Activated CD4-positive, alpha-beta T cell treated with anti-CD3 and anti-CD28 coated beads, Interleukin-2, amount 50 U/mL, for 24 hours (primary cell): ENCODE measurements around the gene ZNF544.

ENCODE experiments used
- DNase-seq, 2 donors: peaks; one replicate each; pipeline ENCODE4 v3.0.0-alpha.2; 2020; ENCODE audit warnings: low read depth in 1 of 2, low spot score in 1 of 2

Gene ZNF544

DNA sequence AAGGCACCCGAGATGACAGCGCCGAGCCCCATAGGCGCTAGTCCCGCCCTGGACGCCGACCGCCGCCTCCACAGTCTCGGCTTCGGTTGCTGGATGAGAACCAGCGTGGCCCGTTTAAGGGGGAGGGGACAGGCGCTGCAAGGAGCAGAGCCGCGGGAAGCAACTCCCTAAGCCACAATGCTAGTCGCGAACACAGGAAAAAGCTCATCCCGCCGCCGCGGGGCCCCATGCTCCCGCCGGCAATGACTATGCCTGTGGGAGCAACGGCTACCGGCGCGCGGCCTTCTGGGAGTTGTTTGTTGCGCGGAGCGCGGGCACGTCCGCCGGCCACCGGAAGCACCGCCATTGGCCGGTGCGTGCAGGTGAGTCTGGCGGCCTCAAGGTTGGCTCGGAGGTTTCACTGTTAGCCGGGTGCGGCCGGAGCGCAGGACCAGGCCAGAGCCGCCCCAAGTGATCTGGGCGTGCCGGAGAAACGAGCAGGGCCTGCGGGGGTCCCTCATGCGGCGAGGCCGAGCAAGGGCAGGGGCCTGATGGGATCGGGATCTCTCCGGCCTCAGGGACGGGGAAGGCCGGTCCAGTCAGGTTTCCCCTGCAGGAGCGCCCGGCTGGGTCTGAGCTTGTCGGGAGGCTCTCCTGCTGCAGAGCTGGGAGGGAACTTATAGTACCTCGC lies at the start of gene ZNF544:
ZNF544 (plus strand) TSS at position 330 of the 670 bp plus-strand sequence. CDS start 15,110 bp downstream, outside the sequence.
- DNase-seq = peak; percentile 44 to 61

DNA sequence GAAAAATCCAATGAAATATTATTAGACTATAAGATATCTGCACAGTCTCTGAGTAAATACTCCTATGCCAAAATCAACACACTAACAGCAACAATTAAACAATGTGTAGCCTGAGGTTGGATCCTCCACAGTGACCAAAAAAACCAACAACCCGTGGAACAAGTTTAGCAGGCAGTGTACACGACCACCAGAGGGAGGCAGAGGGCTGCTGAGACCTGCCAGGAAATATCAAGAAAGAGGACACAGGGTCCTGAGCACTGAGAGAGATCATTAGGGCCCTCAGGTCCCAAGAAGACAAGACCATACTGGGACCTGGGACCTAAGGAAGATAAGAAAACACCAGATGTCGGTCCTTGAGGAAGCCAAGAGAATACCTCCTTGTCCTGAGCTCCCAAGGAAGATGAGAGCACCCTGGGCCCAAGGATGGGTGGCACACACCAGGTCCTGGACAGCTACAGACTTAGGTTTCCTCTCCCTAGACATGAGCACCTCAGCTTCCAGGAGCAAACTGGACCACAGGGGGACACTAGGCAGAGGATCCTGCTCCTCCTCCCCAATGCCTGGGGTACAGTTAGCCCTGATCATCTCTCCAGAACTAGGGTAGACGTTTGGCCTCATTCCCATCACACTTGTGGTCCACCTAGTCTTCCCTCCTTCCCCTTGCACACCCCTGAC lies 46.7 kb upstream of the ZNF544 start:
- DNase-seq = peak; percentile 30 to 35

DNA sequence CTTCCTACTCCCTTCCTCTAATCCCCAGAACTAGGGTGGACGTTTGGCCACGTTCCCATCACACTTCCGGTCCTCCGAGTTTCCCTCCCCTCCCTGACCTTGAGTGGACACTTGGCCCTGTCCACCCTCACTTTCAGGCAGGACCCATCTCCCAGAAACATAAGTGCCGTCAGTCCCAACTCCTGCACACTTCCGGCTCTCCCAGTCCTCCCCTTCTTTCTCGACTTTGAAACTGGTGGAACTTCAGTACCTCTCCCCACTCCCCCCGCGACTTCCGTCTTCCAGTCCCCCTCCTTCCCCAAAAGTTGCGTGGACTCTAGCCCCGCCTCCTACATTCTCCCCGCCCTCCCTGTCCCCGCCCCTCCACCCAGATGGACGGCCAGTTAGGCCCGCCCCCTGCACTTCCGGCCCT lies 46.1 kb upstream of the ZNF544 start:
- DNase-seq = peak in 1 of 2 donors; percentile 80

DNA sequence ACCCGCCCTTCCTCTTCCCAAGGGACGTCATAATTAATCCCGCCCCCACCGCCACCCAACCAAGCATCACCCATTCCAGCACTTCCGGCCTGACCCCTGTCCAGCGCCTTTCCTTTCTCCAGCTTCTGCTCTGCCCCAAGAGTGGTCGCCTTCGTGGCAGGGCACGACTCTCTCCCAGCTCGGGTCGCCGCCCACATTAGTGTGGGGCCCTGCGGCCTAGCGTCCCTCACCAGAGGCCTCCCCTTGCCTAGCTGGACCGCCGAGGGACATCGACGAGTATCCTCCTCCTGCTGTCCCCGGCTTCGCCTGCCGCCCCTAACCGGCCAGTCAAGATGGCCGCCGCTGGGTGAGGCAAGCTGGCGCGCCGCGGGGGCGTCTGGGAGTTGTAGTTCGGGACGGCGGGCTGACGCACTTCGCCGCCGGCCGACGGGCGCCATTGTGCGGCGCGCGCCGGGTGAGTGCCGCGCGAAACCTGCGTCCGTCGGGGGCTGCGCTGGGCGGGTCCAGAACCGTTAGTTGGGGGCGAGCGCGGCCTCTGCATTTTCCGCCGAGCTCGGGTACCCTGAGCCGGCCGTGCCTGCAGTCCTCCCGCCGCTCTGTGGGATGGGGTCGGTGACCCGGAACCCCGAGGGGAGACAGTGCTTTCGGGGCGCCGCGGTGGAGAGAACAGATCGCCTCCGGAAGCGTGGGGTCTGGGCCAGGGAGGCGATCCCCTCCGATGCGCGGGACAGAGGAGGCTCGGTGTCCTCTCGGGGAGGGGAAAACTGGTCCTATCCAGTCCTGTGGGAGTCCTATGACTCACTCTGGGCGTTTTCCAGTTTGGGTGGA lies 45.5 kb upstream of the ZNF544 start, which contains the start of gene ZNF274:
ZNF274 (plus strand) TSS at position 73 of the 828 bp plus-strand sequence. CDS start 905 bp downstream, outside the sequence.
- DNase-seq = peak; percentile 86 to 87

DNA sequence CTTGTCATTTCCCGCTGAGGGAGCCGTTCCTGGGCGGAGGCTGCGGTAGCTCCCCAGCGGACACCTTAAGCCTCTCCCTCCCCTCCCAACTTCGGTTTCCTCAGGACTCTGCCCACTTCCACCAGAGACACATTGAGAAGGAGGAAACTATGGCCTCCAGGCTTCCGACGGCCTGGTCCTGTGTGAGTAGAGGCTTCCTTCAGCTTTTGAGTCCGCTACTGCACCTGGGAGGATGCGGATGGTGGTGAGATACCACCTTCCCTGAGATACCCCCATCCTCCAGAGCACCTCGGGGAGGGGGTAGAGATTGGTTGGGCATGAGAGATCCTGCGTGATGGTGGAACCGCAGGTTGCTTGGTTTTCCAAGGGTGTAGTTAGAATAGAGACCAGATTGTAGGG lies 44.9 kb upstream of the ZNF544 start:
- no peak for DNase-seq

DNA sequence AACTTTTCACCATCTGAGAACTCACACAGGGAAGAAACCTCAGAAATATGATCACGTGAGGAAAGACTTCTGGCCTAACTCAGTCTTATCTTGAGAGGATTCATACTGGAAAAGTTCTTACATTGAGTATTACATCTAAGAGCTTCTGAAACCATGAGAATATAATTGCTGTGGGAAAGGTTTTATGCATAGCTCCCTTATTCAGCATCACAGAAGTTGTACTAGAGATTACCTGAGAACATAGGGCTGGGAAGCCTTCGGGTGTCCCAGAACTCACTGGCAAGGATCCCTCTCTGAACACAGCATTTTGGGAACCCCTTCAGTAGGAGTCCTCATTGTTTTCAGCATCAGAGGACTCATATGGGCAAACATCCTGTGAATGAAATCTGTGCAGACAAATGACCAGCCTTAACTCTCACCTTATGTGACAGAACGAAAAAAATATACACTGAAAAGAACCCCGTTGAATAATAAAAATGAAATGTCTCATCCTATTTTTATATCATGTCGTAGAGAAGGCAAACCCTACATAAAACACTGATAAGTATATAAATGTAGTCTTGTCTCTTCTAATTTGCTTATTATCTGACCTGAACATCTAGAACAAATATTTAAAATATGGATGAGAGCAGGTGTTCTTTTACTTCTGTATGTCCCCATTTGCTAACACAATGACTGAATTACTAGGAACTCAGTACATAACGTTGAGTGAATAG lies 31.7 kb upstream of the ZNF544 start:
- no peak for DNase-seq

DNA sequence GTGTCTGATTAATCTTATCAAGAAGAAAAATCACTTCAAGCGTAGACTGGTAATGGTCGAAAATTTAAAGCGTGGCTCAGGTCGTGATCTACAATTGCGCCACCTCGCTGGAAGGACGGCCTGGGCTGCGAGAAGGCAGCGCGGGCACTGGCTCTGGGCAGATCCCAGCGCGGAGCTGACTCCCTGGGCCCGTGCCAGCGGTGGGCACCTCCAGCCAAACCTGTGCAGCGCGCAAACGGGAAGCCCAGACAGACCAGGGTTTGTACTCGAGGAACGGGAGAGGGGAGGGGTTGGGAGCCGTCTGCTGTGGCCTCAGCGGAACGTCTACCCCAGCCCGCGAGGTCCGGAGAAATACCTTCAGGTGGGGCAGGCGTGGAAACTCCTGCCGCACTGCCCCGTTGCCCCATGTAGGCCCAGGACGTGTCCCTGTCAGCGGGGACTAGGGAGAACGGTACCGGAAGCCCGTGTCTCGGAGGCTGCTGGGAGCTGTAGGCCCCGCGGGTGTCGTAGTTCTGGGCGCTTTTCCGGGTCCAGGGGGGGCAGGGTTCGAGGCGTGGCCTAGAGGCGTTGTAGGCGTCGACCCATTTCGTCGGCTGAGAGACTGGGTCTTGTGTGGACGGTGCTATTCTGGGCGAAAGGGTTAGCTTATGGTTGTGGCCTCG lies 24.8 kb upstream of the ZNF544 start:
- no peak for DNase-seq

DNA sequence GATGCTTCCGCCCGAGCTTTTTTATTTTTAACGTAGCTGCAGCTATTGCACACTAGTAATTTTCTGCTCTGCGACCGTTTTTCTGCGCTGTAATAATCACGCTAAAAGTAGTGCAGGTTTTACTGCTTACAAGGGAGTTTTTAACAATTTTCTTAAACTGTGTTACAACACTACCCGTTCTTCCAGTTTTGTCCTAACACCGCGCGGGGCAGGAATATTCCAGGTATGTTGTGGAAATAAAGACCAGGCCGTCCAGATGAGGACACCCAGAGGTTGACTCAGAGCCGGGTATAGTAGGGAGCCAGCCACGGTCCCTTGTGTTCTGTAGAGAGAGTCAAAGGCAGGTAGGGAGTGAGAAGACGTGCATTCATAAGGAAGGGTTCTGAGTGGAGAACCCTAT lies 24.1 kb upstream of the ZNF544 start:
- DNase-seq = no peak

DNA sequence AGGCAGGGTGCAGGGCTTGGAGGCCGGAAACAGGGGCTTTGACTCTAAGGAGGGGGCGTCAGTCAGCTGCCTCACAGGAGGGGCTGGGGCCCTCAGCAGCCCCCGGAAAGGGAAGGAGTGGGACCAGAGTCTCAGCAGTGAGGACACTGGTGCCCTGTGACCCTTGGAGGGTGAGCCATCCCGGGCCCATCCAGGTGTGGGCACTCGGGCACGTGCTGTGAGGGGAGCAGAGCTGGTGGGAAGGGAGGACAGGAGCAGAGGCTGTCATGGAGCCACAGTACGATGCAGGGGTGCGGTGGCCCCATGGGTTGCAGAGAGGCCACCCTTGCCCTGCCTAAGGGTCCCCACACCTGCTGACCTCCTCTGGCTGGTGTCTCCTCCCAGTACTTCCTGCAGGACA lies 19.1 kb upstream of the ZNF544 start:
- no peak for DNase-seq

DNA sequence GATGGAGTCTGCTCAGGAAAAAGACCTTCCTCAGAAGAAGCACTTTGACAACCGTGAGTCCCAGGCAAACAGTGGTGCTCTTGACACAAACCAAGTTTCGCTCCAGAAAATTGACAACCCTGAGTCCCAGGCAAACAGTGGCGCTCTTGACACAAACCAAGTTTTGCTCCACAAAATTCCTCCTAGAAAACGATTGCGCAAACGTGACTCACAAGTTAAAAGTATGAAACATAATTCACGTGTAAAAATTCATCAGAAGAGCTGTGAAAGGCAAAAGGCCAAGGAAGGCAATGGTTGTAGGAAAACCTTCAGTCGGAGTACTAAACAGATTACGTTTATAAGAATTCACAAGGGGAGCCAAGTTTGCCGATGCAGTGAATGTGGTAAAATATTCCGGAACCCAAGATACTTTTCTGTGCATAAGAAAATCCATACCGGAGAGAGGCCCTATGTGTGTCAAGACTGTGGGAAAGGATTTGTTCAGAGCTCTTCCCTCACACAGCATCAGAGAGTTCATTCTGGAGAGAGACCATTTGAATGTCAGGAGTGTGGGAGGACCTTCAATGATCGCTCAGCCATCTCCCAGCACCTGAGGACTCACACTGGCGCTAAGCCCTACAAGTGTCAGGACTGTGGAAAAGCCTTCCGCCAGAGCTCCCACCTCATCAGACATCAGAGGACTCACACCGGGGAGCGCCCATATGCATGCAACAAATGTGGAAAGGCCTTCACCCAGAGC lies 16.2 kb upstream of the ZNF544 start:
- DNase-seq = no peak

DNA sequence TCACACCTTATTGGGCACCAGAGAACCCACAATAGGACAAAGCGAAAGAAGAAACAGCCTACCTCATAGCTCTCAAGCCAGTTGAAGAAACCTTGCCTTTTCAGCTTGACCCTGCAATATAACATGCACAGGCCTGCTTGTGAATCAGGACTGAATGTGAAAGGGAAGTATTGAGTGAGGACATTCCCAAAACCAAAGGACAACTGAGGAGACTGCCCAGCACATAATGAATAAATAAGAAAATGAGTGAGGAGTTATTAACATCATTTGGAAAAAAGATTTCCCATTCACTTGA lies 15.7 kb upstream of the ZNF544 start:
- no peak for DNase-seq

DNA sequence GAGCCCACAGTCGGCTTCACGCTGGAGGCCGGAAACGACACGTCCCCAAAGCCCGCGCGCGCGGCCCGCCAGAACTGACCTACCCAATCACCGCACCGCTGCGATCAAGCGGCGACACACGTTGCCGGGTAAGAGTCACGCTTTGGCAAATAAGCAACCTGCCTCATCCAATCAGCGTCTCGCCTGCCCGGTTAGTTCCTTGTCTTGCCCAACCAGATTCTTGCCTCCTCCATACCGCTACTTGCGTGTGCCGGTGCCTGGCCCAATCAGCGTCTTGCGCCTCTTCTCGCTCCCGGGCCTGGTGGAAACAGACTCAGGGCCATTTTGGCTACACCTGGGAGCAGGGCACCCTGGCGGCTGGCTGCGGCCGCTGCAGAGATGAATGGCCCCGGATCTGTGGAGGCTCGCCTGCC lies 11.6 kb upstream of the ZNF544 start:
- DNase-seq = no peak

DNA sequence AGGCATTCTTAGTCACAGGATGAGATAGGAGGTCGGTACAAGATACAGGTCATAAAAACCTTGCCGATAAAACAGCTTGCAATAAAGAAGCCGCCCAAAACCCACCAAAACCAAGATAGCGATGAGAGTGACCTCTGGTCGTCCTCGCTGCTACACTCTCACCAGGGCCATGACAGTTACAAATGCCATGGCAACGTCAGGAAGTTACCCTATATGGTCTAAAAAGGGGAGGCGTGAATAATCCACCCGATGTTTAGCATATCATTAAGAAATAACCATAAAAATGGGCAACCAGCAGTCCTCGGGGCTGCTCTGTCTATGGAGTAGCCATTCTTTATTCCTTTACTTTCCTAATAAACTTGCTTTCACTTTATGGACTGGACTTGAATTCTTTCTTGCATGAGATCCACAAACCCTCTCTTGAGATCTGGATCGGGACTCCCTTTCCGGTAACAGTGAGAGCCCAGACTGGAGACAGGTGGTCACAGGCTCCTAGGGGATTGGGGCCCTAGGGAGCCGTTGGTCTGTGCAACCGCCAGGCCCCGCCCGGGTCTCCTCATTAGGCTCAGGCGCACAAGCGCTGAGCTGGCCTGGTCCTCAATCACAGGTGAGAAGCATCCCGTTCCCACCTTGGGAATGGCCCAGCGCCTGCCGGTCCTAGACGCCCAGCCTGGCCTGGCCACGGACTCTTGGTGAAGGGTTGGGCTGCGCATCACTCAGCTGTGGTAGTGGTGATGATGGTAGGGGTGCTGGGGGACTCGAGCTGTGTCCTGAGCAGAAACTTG lies 10.9 kb upstream of the ZNF544 start:
- DNase-seq = no peak

DNA sequence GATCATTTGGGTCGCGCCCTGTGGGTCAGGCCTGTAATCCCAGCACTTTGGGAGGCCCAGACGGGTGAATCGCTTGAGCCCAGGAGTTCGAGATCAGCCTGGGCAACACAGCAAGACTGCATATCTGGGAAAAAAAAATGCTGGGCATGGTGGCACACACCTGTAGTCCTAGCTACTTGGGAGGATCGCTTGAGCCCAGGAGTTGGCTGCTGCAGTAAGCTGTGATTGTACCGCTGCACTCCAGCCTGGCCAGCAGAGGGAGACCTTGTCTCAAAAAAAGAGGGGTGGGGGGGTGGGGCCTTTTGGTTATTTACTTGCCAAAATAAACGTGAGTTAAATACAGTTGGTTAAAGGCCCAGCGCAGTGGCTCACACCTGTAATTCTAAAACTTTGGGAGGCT lies 9.8 kb upstream of the ZNF544 start:
- DNase-seq = no peak

DNA sequence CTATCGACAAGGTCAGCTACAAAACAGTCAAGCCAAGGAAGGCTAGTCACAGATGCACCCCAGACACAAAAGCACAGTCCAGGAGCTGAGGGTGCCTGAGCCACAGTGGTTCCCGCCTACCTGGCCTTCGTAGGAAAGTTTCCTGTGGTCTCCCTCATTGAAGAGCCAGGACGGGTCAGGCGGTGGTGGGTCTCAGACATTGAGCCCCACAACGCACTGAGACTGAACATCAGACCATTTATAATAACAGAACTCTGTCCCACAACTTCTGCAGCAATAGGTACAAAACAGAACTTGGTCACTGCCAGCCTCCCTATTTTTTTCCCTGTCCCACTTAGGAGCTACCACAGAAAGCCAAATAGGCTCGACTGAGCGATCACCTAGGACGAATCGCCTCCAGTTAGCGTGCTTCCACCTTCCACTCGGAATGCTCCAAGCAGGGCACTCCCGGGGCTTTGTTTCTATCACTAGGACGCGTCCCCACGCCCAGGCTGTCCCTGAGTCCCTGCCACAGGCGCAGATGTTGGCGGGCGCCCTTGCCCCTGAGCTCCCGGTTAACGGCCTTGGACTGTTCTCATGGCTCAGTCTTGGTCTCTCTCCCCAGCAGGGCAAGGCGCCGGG lies 640 bp upstream of the ZNF544 start:
- no peak for DNase-seq

DNA sequence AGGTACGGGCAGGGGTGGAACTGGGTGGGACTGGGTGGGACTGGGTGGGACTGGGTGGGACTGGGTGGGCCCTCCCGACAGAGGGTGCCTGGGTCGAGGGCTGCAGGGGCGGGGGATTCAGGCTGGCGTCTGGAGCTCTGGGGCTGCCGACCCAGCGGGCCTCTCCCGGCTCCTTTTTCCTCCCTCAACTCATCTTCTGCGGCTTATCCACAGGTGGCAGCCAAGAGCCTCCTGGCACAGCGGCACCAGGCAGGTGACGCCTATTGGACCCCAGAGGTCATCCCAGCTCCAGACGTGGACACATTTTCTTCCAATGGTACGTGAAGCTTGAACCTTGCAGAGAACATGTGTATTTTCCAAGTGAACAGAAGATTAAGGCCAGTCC lies 533 bp downstream of the ZNF544 start:
- no peak for DNase-seq

DNA sequence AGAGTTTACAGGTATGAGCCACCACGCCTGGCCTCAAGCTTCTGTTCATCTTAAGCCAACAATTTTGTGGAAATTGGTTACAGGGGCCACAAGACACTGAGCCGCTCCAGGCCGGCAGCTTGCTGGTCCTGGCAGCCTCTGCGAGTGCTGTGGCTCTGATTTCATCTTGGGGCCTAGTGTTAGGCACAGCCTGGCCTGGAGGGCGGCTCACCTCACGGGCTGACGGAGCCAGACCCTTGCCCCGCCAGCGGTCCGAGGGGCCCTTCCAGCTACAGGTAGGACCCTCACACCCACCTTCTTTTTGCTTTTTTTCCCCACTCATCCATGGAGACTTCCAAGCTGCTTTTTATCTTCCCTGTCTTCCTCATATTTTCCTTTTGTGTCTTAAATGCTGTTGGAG lies 8.6 kb downstream of the ZNF544 start:
- DNase-seq = no peak

DNA sequence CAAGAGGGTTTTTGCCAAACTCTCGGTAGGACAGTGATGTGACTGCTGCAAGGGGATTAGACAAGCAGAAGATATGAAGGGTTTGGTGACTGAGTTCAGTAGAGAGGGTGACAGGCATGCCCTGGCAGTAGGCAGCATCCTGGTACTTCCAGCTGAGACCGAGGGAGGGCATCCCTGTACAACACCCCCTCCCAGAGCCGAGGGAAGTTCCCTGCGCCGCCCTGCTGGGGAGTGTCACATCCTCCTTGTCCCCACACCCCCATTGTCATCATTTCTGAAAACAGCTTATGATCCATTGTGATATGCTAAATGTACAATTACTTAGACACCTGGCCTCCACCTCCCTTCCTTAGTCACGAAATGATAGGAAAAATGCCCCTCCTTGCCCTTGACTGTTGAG lies 14.6 kb downstream of the ZNF544 start:
- no peak for DNase-seq

DNA sequence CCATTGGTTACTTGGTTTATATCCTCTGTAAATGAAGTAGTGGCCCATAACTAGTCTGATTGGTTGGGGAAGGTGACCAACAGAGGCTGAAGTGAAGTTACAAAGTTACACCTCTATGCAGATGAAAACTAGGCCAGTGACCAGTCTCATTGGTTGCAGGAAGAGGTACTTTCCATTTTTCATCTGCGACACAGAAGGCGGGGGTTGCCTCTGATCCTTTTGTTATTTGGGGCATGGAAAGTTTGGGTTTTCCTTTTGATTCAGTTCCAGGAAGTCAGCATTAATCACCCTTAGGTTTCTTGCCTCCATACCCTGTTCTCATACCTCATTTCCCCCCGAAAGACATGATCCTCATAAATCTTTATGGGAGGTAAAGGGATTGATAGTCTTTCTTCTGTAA lies 20.2 kb downstream of the ZNF544 start:
- no peak for DNase-seq
